B cell (primary cell): ENCODE data around the gene FANCC. TPM values are rescaled to one million over a fixed set of nuclear protein-coding genes. Genes with fewer than 3 reads are reported as not detected.

Experiments used
- ATAC-seq: fragments of 200-7000 bp; cut with Tn5 transposase; one replicate; pipeline ENCODE4 v1.10.0; 2021; ENCODE audit warnings: low read depth, mild to moderate bottlenecking, moderate number of reproducible peaks, moderate library complexity
- CTCF ChIA-PET: fragments of 350-600 bp; sonication (Branson Sonifier 250); formaldehyde crosslinking; loops from one replicate; lab custom pipeline; 2021; ENCODE audit warnings: antibody characterized with exemption, inconsistent platforms; lab: Charles Lee
- POLR2A ChIA-PET: fragments of 350-600 bp; sonication (Branson Sonifier 250); formaldehyde crosslinking; loops from one replicate; lab custom pipeline; 2021; ENCODE audit warnings: antibody characterized with exemption; lab: Charles Lee
- DNase-seq: peaks from one replicate; pipeline ENCODE4 v3.0.0; 2013
- H2AFZ ChIP-seq: 2 replicates; pipeline ENCODE4 v1.6.1; 2012; ENCODE audit warnings: mild to moderate bottlenecking, low read depth, low read length; ENCODE audit not compliant: insufficient read depth, poor library complexity, severe bottlenecking
- H3K27ac ChIP-seq, 2 donors: 1 replicate in 1 of 2; 2 replicates in 1 of 2; pipeline ENCODE4 v1.5.1; 2012 to 2013; ENCODE audit warnings: low read length in 2 of 2, mild to moderate bottlenecking in 2 of 2, moderate library complexity in 1 of 2
- H3K27me3 ChIP-seq, 4 experiments: fragments of 200-600 bp in 1 of 4; sonication (generic) in 1 of 4; replicated peaks in 1 of 4; 1 replicate in 2 of 4; 2 replicates in 2 of 4; pipeline versions ENCODE4 v1.6.1 to v1.7.0; 2013 to 2016; ENCODE audit warnings: low read length in 3 of 4, mild to moderate bottlenecking in 2 of 4, mixed read lengths in 1 of 4, moderate library complexity in 1 of 4; ENCODE audit not compliant: insufficient read depth in 4 of 4, control insufficient read depth in 3 of 4; ENCODE audit errors: control extremely low read depth in 1 of 4
- H3K36me3 ChIP-seq, 2 experiments: replicated peaks in 1 of 2; 1 replicate in 1 of 2; 2 replicates in 1 of 2; pipeline versions ENCODE4 v1.6.1 to v1.7.1; 2013; ENCODE audit warnings: low read length in 1 of 2; ENCODE audit not compliant: insufficient read depth in 2 of 2, control insufficient read depth in 1 of 2; ENCODE audit errors: control extremely low read depth in 1 of 2, extremely low read depth in 1 of 2
- H3K4me1 ChIP-seq, 2 donors: fragments of 200-600 bp in 1 of 2; sonication (generic) in 1 of 2; 1 replicate in 1 of 2; 2 replicates in 1 of 2; pipeline versions ENCODE4 v1.5.1 to v1.6.1; 2013 to 2017; ENCODE audit warnings: low read length in 2 of 2; ENCODE audit not compliant: control insufficient read depth in 2 of 2, insufficient read depth in 2 of 2
- H3K4me2 ChIP-seq: replicated peaks from 2 replicates; pipeline ENCODE3; 2012; ENCODE audit warnings: mild to moderate bottlenecking, low read depth, low read length; ENCODE audit not compliant: poor library complexity, severe bottlenecking
- H3K4me3 ChIP-seq, 5 experiments: fragments of 200-600 bp in 1 of 5; sonication (generic) in 1 of 5; 1 replicate in 3 of 5; 2 replicates in 2 of 5; pipeline versions ENCODE4 v1.5.1 to v1.7.0; 2011 to 2016; ENCODE audit warnings: low read length in 4 of 5, mild to moderate bottlenecking in 4 of 5, low read depth in 2 of 5, control low read depth in 1 of 5, moderate library complexity in 1 of 5; ENCODE audit not compliant: insufficient read depth in 1 of 5; ENCODE audit errors: control extremely low read depth in 1 of 5, extremely low read depth in 1 of 5
- H3K79me2 ChIP-seq: fragments of 200-600 bp; sonication (generic); one replicate; pipeline ENCODE4 v1.6.0; 2016; ENCODE audit warnings: low read length; ENCODE audit not compliant: control insufficient read depth, insufficient read depth
- H3K9ac ChIP-seq: fragments of 200-600 bp; sonication (generic); 2 replicates; pipeline ENCODE4 v1.6.1; 2017; ENCODE audit warnings: mild to moderate bottlenecking, low read length, moderate library complexity
- H3K9me3 ChIP-seq, 3 donors: one replicate each; pipeline versions ENCODE4 v1.6.1 to v1.7.1; 2013; ENCODE audit warnings: low read length in 2 of 3; ENCODE audit not compliant: control insufficient read depth in 2 of 3, insufficient read depth in 1 of 3; ENCODE audit errors: control extremely low read depth in 1 of 3
- H4K20me1 ChIP-seq: 2 replicates; pipeline ENCODE4 v1.6.0; 2012; ENCODE audit warnings: mild to moderate bottlenecking, low read length; ENCODE audit not compliant: insufficient read depth, control insufficient read depth, poor library complexity, severe bottlenecking
- H3K27ac Mint-ChIP-seq: one replicate; pipeline ENCODE4 v1.8.0; 2021; ENCODE audit warnings: mixed read lengths
- H3K27me3 Mint-ChIP-seq: one replicate; pipeline ENCODE4 v1.8.0; 2021; ENCODE audit warnings: mixed read lengths
- H3K4me1 Mint-ChIP-seq: one replicate; pipeline ENCODE4 v1.8.0; 2021; ENCODE audit warnings: mixed read lengths
- H3K4me3 Mint-ChIP-seq: one replicate; pipeline ENCODE4 v1.8.0; 2021; ENCODE audit warnings: mixed read lengths
- H3K9me3 Mint-ChIP-seq: one replicate; pipeline ENCODE4 v1.8.0; 2022; ENCODE audit warnings: mixed read lengths; ENCODE audit not compliant: insufficient read depth
- EZH2 ChIP-seq: IDR thresholded peaks from 2 replicates; pipeline ENCODE4 v1.6.1; 2012; ENCODE audit warnings: borderline replicate concordance, low read depth, mild to moderate bottlenecking, moderate library complexity, low read length; ENCODE audit not compliant: insufficient read depth, poor library complexity, severe bottlenecking
- WGBS: methylation state at CpG from one replicate; pipeline ENCODE4 v1.1.5; 2013; ENCODE audit warnings: missing lambda C conversion rate; ENCODE audit not compliant: insufficient coverage; 5-methylcytosine and 5-hydroxymethylcytosine counted together
- intact Hi-C: fragments of 100-400 bp; cut with micrococcal nuclease; formaldehyde crosslinking; loops from one replicate; pipeline ENCODE4 v1.10.0; 2022
- polyA plus RNA-seq: library from polyadenylated mRNA; depleted of rRNA; stranded (reverse); fragments of >200 nt; gene quantifications from 2 replicates; pipeline ENCODE4 v1.2.3, GENCODE V29; 2012
- total RNA-seq, 2 donors: library from RNA; stranded (reverse); fragments of 120-200 nt in 1 of 2; gene quantifications; 1 replicate in 1 of 2; 2 replicates in 1 of 2; pipeline versions ENCODE4 v1.2.3 to v1.2.4, GENCODE V29; 2013 to 2022
- TF ChIP-seq, protein P1 (sequence below): fragments of 200-600 bp; IDR thresholded peaks from one replicate; pipeline ENCODE4 v1.8.0; 2022; ENCODE audit warnings: antibody characterized with exemption, mild to moderate bottlenecking

The FANCC gene
- total and polyA plus RNA-seq, 2 donors (not counting 1 experiment from before 2014, with no cell fraction given) = 1.8 to 11.1 TPM

DNA sequence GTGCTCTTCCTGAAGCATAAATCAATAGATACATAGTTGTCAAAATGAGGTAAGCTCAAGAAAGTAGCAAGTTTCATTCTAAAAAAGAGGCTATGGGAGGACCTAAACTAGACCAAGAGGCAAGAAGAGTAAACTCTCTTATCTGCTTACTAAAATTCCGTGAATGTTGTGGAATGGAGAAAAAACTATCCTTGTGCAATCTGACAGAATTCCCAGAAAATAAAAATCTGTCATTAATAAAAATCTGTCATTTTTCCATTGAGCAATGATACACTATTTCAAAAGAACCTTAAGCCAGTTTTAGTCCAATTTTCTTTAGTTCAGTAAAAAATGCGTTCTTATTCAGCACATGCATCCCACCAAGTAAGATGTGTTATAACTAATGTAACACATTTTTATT lies 15.9 kb upstream of the FANCC start:
- no peaks in the 10 kb centered on the region for H3K4me1 Mint-ChIP-seq
- H3K36me3 ChIP-seq = no peaks in the 10 kb centered on the region
- peaks cover 0 to 10% (median 2%) of the 10 kb centered on the region in 4 experiments for H3K27me3 ChIP-seq
- ChIA-PET CTCF (no interaction called here), POLR2A (no interaction called here)
- H3K4me3 ChIP-seq = no peak overlapping the region
- intact Hi-C loops = no loop called here
- no peak overlapping the region for H3K27ac ChIP-seq
- H3K4me2 ChIP-seq = no peak overlapping the region
- no CpG with 5 or more reads among the region's 2 CpGs for WGBS
- H3K9me3 ChIP-seq = peaks cover 0 to 21% (median 7%) of the 10 kb centered on the region in 3 donors
- no peak overlapping the region for H3K4me3 Mint-ChIP-seq
- no peaks in the 10 kb centered on the region for H4K20me1 ChIP-seq
- peaks cover 23% of the 10 kb centered on the region for H3K27me3 Mint-ChIP-seq
- H3K9me3 Mint-ChIP-seq = no peaks in the 10 kb centered on the region
- no peak for TF ChIP-seq EZH2
- TF ChIP-seq, protein P1, sequence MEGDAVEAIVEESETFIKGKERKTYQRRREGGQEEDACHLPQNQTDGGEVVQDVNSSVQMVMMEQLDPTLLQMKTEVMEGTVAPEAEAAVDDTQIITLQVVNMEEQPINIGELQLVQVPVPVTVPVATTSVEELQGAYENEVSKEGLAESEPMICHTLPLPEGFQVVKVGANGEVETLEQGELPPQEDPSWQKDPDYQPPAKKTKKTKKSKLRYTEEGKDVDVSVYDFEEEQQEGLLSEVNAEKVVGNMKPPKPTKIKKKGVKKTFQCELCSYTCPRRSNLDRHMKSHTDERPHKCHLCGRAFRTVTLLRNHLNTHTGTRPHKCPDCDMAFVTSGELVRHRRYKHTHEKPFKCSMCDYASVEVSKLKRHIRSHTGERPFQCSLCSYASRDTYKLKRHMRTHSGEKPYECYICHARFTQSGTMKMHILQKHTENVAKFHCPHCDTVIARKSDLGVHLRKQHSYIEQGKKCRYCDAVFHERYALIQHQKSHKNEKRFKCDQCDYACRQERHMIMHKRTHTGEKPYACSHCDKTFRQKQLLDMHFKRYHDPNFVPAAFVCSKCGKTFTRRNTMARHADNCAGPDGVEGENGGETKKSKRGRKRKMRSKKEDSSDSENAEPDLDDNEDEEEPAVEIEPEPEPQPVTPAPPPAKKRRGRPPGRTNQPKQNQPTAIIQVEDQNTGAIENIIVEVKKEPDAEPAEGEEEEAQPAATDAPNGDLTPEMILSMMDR = no peak
- no peaks in the 10 kb centered on the region for H3K4me1 ChIP-seq
- no peak overlapping the region for H3K9ac ChIP-seq
- no peak overlapping the region for H3K27ac Mint-ChIP-seq
- ATAC-seq = no peak
- H2AFZ ChIP-seq = no peak overlapping the region
- H3K79me2 ChIP-seq = no peaks in the 10 kb centered on the region
- DNase-seq = no peak

DNA sequence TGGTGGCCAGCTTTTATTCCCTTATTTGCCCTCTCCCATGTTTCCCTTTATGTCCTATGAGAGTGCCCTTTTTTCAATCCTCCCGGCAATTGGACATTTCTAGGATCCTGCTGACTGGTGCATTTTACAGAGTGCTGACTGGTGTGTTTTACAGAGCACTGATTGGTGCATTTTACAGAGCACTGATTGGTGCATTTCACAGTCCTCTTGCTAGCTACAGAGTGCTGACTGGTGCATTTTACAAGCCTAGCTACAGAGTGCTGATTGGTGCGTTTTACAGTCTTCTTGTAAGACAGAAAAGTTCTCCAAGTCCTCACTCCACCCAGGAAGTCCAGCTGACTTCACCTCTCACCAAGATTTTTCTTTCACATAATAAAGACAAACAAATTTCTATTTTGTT lies 15.4 kb upstream of the FANCC start:
- H3K9me3 Mint-ChIP-seq = no peaks in the 10 kb centered on the region
- ATAC-seq (no peak), DNase-seq (no peak)
- ChIA-PET CTCF (no interaction called here), POLR2A (no interaction called here)
- 100% methylated on average over 2 of the region's 2 CpGs for WGBS
- Histone ChIP-seq H3K9ac (no peak overlapping the region), H3K4me3 (no peak overlapping the region), H3K27me3 (peaks cover 0 to 9% (median 2%) of the 10 kb centered on the region in 4 experiments), H3K36me3 (no peaks in the 10 kb centered on the region), H3K4me1 (no peaks in the 10 kb centered on the region), H3K27ac (no peak overlapping the region), H3K9me3 (peaks cover 0 to 21% (median 6%) of the 10 kb centered on the region in 3 donors), H4K20me1 (no peaks in the 10 kb centered on the region), H2AFZ (no peak overlapping the region), H3K79me2 (no peaks in the 10 kb centered on the region), H3K4me2 (no peak overlapping the region)
- no peaks in the 10 kb centered on the region for H3K4me1 Mint-ChIP-seq
- intact Hi-C loops = no loop called here
- no peak overlapping the region for H3K4me3 Mint-ChIP-seq
- TF ChIP-seq, protein P1 = no peak
- TF ChIP-seq EZH2 = no peak
- no peak overlapping the region for H3K27ac Mint-ChIP-seq
- peaks cover 22% of the 10 kb centered on the region for H3K27me3 Mint-ChIP-seq
